Naive thymus-derived CD4-positive, alpha-beta T cell (primary cell): Measurements from ENCODE around the gene KHK. TPM values are rescaled to one million over a fixed set of nuclear protein-coding genes. Genes with fewer than 3 reads are reported as not detected.

Experiments
- ATAC-seq: fragments of 150-1000 bp; cut with Tn5 transposase; 2 replicates; pipeline ENCODE4 v1.10.0; 2021; ENCODE audit warnings: mild to moderate bottlenecking, moderate library complexity
- CTCF ChIA-PET: fragments of 350-600 bp; sonication (Branson Sonifier 250); formaldehyde crosslinking; loops from one replicate; lab custom pipeline; 2021; ENCODE audit warnings: antibody characterized with exemption; lab: Charles Lee
- POLR2A ChIA-PET: fragments of 350-600 bp; sonication (Branson Sonifier 250); formaldehyde crosslinking; loops from one replicate; lab custom pipeline; 2021; ENCODE audit warnings: antibody characterized with exemption, inconsistent platforms; lab: Charles Lee
- DNase-seq, 9 donors: peaks; one replicate each; pipeline versions ENCODE4 v3.0.0 to v3.0.0-alpha.2; 2020 to 2022; ENCODE audit warnings: mixed read lengths in 1 of 9
- H3K27ac ChIP-seq: one replicate; pipeline ENCODE4 v1.7.0; 2013; ENCODE audit warnings: mild to moderate bottlenecking, low read depth, low read length, moderate library complexity
- H3K27me3 ChIP-seq, 2 donors: one replicate each; pipeline ENCODE4 v1.7.0; 2013; ENCODE audit warnings: low read length in 2 of 2, mild to moderate bottlenecking in 2 of 2, moderate library complexity in 2 of 2; ENCODE audit not compliant: control insufficient read depth in 2 of 2, insufficient read depth in 2 of 2
- H3K36me3 ChIP-seq, 3 experiments: 1 replicate in 2 of 3; 2 replicates in 1 of 3; pipeline ENCODE4 v1.7.0; 2013; ENCODE audit warnings: low read length in 3 of 3, mild to moderate bottlenecking in 3 of 3, moderate library complexity in 1 of 3; ENCODE audit not compliant: insufficient read depth in 3 of 3, control insufficient read depth in 2 of 3
- H3K4me1 ChIP-seq, 2 donors: one replicate each; pipeline ENCODE4 v1.7.0; 2013; ENCODE audit warnings: low read length in 2 of 2, mild to moderate bottlenecking in 2 of 2, moderate library complexity in 1 of 2; ENCODE audit not compliant: control insufficient read depth in 2 of 2, insufficient read depth in 2 of 2
- H3K4me3 ChIP-seq: 2 replicates; pipeline ENCODE4 v1.7.0; 2013; ENCODE audit warnings: mild to moderate bottlenecking, low read length
- H3K9me3 ChIP-seq, 3 experiments: 1 replicate in 2 of 3; 2 replicates in 1 of 3; pipeline ENCODE4 v1.7.0; 2013; ENCODE audit warnings: low read length in 3 of 3; ENCODE audit not compliant: control insufficient read depth in 2 of 3
- H3K27ac Mint-ChIP-seq, 9 donors: one replicate each; pipeline ENCODE4 v1.8.0; 2020 to 2022; ENCODE audit warnings: mixed read lengths in 9 of 9, mild to moderate bottlenecking in 8 of 9, moderate library complexity in 5 of 9, inconsistent platforms in 2 of 9
- H3K27me3 Mint-ChIP-seq, 5 donors: one replicate each; pipeline ENCODE4 v1.8.0; 2021 to 2022; ENCODE audit warnings: mixed read lengths in 5 of 5, mild to moderate bottlenecking in 1 of 5
- H3K36me3 Mint-ChIP-seq, 5 donors: one replicate each; pipeline ENCODE4 v1.8.0; 2020 to 2022; ENCODE audit warnings: mixed read lengths in 5 of 5, mild to moderate bottlenecking in 3 of 5, inconsistent platforms in 1 of 5
- H3K4me1 Mint-ChIP-seq, 7 donors: one replicate each; pipeline ENCODE4 v1.8.0; 2020 to 2022; ENCODE audit warnings: mixed read lengths in 7 of 7, mild to moderate bottlenecking in 3 of 7, inconsistent platforms in 1 of 7
- H3K4me3 Mint-ChIP-seq, 10 donors: one replicate each; pipeline ENCODE4 v1.8.0; 2020 to 2022; ENCODE audit warnings: mild to moderate bottlenecking in 10 of 10, mixed read lengths in 10 of 10, moderate library complexity in 6 of 10, inconsistent platforms in 2 of 10
- H3K9me3 Mint-ChIP-seq, 11 donors: one replicate each; pipeline ENCODE4 v1.8.0; 2020 to 2022; ENCODE audit warnings: mixed read lengths in 11 of 11, mild to moderate bottlenecking in 4 of 11, inconsistent platforms in 1 of 11, moderate library complexity in 1 of 11
- intact Hi-C, 2 donors: fragments of 100-400 bp; cut with micrococcal nuclease; formaldehyde crosslinking; loops; one replicate each; pipeline ENCODE4 v1.15.1; 2023
- polyA plus RNA-seq, 2 donors: library from polyadenylated mRNA; unstranded; fragments of 300-500 nt; fragmentation: Illumina TruSeq; gene quantifications; one replicate each; pipeline ENCODE4 v1.2.3, GENCODE V29; 2021
- total RNA-seq, 6 experiments: library from RNA in 5 of 6; stranded (reverse) in 5 of 6; gene quantifications; 1 replicate in 5 of 6; 2 replicates in 1 of 6; pipeline ENCODE4 v1.2.3 and lab custom pipeline; 2021 to 2026

Gene KHK
- total and polyA plus RNA-seq, 7 experiments from 2014 or later, result 5.8 to 13.8 (median 7.6) TPM

GRCh38 chr2:27138111-27138510 is 51.5 kb downstream of the KHK start:
- no peak overlapping the region for H3K27ac Mint-ChIP-seq
- POLR2A ChIA-PET, result no interaction called here

GRCh38 chr2:27139310-27139709 is 52.7 kb downstream of the KHK start, which contains the start of gene PRR30:
Gene PRR30 (minus strand): TSS chr2:27139410. CDS start chr2:27138329, 1,081 bp downstream.
- peak within 1 kb of the TSS in 1 of 10 donors; percentile 51 for H3K4me3 Mint-ChIP-seq

More at GRCh38 chr2:27138111-27138510, 51.5 kb downstream of the KHK start:
- no peaks in the 10 kb centered on the region for H3K27me3 ChIP-seq
- DNase-seq (no peak), ATAC-seq (no peak)
- H3K36me3 ChIP-seq, result peaks cover 0 to 6% (median 0%) of the 10 kb centered on the region in 3 experiments
- H3K4me3 ChIP-seq, result no peak overlapping the region
- Mint-ChIP-seq H3K4me1 (peaks cover 6 to 23% (median 12%) of the 10 kb centered on the region in 7 donors), H3K4me3 (no peak overlapping the region), H3K36me3 (peaks cover 0 to 4% (median 0%) of the 10 kb centered on the region in 5 donors), H3K27me3 (peaks cover 0 to 16% (median under 1%) of the 10 kb centered on the region in 5 donors), H3K9me3 (peaks cover 0 to 6% (median 0%) of the 10 kb centered on the region in 11 donors)
- CTCF ChIA-PET, result no interaction called here
- intact Hi-C loops, result no loop called here
- H3K27ac ChIP-seq, result no peak overlapping the region
- no peaks in the 10 kb centered on the region for H3K9me3 ChIP-seq
- H3K4me1 ChIP-seq, result peaks cover 8% of the 10 kb centered on the region in 2 donors

GRCh38 chr2:27143285-27143684 is 56.7 kb downstream of the KHK start:
- H3K27ac Mint-ChIP-seq, result no peak overlapping the region
- DNase-seq (no peak), ATAC-seq (no peak)
- Histone ChIP-seq H3K36me3 (no peaks in the 10 kb centered on the region), H3K27me3 (no peaks in the 10 kb centered on the region), H3K4me3 (no peak overlapping the region), H3K9me3 (no peaks in the 10 kb centered on the region), H3K27ac (no peak overlapping the region), H3K4me1 (no peaks in the 10 kb centered on the region)
- H3K36me3 Mint-ChIP-seq, result no peaks in the 10 kb centered on the region
- ChIA-PET CTCF (interaction anchor here (0.6 kb wide), 1 partner anchor 61 kb away, joined by 3 read pairs; no protein-coding TSS in a partner anchor), POLR2A (no interaction called here)
- H3K4me1 Mint-ChIP-seq, result no peaks in the 10 kb centered on the region
- no peak overlapping the region for H3K4me3 Mint-ChIP-seq
- H3K27me3 Mint-ChIP-seq, result peaks cover 0 to 35% (median 12%) of the 10 kb centered on the region in 5 donors
- intact Hi-C loops, result no loop called here
- peaks cover 0 to 8% (median 0%) of the 10 kb centered on the region in 11 donors for H3K9me3 Mint-ChIP-seq

More at GRCh38 chr2:27139310-27139709, 52.7 kb downstream of the KHK start, which contains the start of gene PRR30:
- DNase-seq, result no peak
- peak within 1 kb of the TSS in 1 of 9 donors; percentile 84 for H3K27ac Mint-ChIP-seq
- H3K9me3 Mint-ChIP-seq, result peaks cover 0 to 8% (median 0%) of the 10 kb centered on the region in 11 donors
- peaks cover 0 to 27% (median 5%) of the 10 kb centered on the region in 5 donors for H3K27me3 Mint-ChIP-seq
- Histone ChIP-seq H3K9me3 (no peaks in the 10 kb centered on the region), H3K27me3 (no peaks in the 10 kb centered on the region), H3K36me3 (peaks cover 0 to 2% (median 0%) of the 10 kb centered on the region in 3 experiments), H3K4me1 (no peaks in the 10 kb centered on the region), H3K27ac (no peak within 1 kb of the TSS), H3K4me3 (no peak within 1 kb of the TSS)
- H3K36me3 Mint-ChIP-seq, result peaks cover 0 to 3% (median 0%) of the 10 kb centered on the region in 5 donors
- H3K4me1 Mint-ChIP-seq, result peaks cover 0 to 14% (median 3%) of the 10 kb centered on the region in 7 donors
- CTCF ChIA-PET, result no interaction called here
- POLR2A ChIA-PET, result interaction anchor here (1.0 kb wide), 1 partner anchor 16 kb away, joined by 4 read pairs; the partner anchor contains the start of gene ABHD1
- intact Hi-C loops, result no loop called here
- no peak for ATAC-seq

GRCh38 chr2:27145682-27146081 is 59.1 kb downstream of the KHK start:
- H3K27me3 ChIP-seq, result no peaks in the 10 kb centered on the region
- CTCF ChIA-PET, result no interaction called here
- no peaks in the 10 kb centered on the region for H3K36me3 Mint-ChIP-seq

GRCh38 chr2:27147935-27148334 is 61.4 kb downstream of the KHK start:
- Mint-ChIP-seq H3K4me1 (no peaks in the 10 kb centered on the region), H3K4me3 (no peak overlapping the region), H3K27ac (peak overlapping the region in 1 of 9 donors; percentile 39), H3K36me3 (no peaks in the 10 kb centered on the region), H3K9me3 (peaks cover 0 to 6% (median 0%) of the 10 kb centered on the region in 11 donors), H3K27me3 (peaks cover 0 to 26% (median 11%) of the 10 kb centered on the region in 5 donors)
- no peaks in the 10 kb centered on the region for H3K4me1 ChIP-seq
- ChIA-PET CTCF (no interaction called here), POLR2A (no interaction called here)
- no peaks in the 10 kb centered on the region for H3K36me3 ChIP-seq
- H3K4me3 ChIP-seq, result no peak overlapping the region
- ATAC-seq (no peak), DNase-seq (no peak)
- no peak overlapping the region for H3K27ac ChIP-seq
- no peaks in the 10 kb centered on the region for H3K9me3 ChIP-seq
- intact Hi-C loops, result no loop called here
- no peaks in the 10 kb centered on the region for H3K27me3 ChIP-seq

More at GRCh38 chr2:27145682-27146081, 59.1 kb downstream of the KHK start:
- POLR2A ChIA-PET, result no interaction called here
- Histone ChIP-seq H3K9me3 (no peaks in the 10 kb centered on the region), H3K27ac (no peak overlapping the region), H3K4me1 (no peaks in the 10 kb centered on the region), H3K36me3 (no peaks in the 10 kb centered on the region), H3K4me3 (no peak overlapping the region)
- DNase-seq (no peak), ATAC-seq (no peak)
- peaks cover 0 to 29% (median 15%) of the 10 kb centered on the region in 5 donors for H3K27me3 Mint-ChIP-seq
- no peak overlapping the region for H3K4me3 Mint-ChIP-seq
- H3K27ac Mint-ChIP-seq, result no peak overlapping the region
- H3K9me3 Mint-ChIP-seq, result peaks cover 0 to 8% (median 0%) of the 10 kb centered on the region in 11 donors
- no peaks in the 10 kb centered on the region for H3K4me1 Mint-ChIP-seq
- intact Hi-C loops, result no loop called here

- H3K4me3 Mint-ChIP-seq, result no peak within 1 kb of the TSS
- H3K4me1 ChIP-seq, result no peaks in the 10 kb centered on the region
- H3K4me3 ChIP-seq, result no peak within 1 kb of the TSS
- no peaks in the 10 kb centered on the region for H3K9me3 ChIP-seq
- ChIA-PET POLR2A (no interaction called here), CTCF (no interaction called here)
- peak within 1 kb of the TSS in 2 of 9 donors; percentile 39 to 45 for H3K27ac Mint-ChIP-seq
- no peaks in the 10 kb centered on the region for H3K4me1 Mint-ChIP-seq
- no peak for ATAC-seq
- DNase-seq, result no peak
- H3K36me3 ChIP-seq, result no peaks in the 10 kb centered on the region
- intact Hi-C loops, result no loop called here
- H3K27me3 ChIP-seq, result no peaks in the 10 kb centered on the region
- no peak within 1 kb of the TSS for H3K27ac ChIP-seq
- peaks cover 0 to 21% (median 9%) of the 10 kb centered on the region in 5 donors for H3K27me3 Mint-ChIP-seq
- no peaks in the 10 kb centered on the region for H3K36me3 Mint-ChIP-seq
- no peaks in the 10 kb centered on the region for H3K9me3 Mint-ChIP-seq
These were observed 62.3 kb downstream of the KHK start, which contains the start of gene TCF23 for GRCh38 chr2:27148801-27149439. Gene TCF23 (plus strand): TSS chr2:27149004. CDS start chr2:27149134, 130 bp downstream.
